Stimulated activated CD4-positive, alpha-beta T cell treated with anti-CD3 and anti-CD28 coated beads, Interleukin-1b, Interleukin-23, amount 100 ng/mL, for 4 hours (primary cell): ENCODE data around the gene TSHR.
"Not testable (repeated sequence)": the region's sequence is repeated elsewhere in the genome, so short reads cannot be mapped to it uniquely, and the experiment has no call there.

Experiments used
- DNase-seq, 2 donors: peaks; one replicate each; pipeline ENCODE4 v3.0.0-alpha.2; 2020; ENCODE audit warnings: low read depth in 2 of 2

The TSHR gene

DNA sequence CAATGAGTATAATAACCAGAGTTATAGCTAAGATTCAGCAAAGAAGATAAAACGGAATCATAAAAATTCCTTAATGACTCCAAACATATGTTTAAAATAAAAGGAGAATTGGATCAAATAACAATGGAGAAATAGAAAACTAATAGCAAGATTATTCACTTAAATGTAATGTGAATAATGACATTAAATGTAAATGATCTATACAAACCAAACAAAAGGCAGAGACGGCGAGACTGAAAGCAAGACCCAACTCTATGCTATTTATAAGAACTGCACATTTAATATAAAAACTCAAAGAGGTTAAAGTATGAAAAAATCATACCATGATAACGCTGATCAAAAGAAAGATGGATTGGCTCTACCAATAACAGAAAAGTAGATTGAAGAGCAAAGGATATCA lies 3.9 kb upstream of the TSHR start:
- no peak for DNase-seq

DNA sequence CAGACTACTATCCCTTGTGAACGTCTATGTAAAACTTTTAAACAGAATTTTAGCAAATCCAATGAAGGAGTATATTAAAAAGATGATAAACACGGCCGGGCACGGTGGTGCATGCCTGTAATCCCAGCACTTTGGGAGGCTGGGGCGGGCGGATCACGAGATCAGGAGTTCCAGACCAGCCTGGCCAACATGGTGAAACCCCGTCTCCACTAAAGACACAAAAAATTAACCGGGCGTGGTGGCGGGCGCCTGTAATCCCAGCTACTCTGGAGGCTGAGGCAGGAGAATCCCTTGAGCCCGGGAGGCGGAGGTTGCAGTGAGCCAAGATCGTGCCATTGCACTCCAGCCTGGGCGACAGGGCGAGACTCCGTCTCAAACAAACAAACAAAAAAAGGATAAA lies 2.2 kb upstream of the TSHR start:
- not testable (repeated sequence) for DNase-seq

DNA sequence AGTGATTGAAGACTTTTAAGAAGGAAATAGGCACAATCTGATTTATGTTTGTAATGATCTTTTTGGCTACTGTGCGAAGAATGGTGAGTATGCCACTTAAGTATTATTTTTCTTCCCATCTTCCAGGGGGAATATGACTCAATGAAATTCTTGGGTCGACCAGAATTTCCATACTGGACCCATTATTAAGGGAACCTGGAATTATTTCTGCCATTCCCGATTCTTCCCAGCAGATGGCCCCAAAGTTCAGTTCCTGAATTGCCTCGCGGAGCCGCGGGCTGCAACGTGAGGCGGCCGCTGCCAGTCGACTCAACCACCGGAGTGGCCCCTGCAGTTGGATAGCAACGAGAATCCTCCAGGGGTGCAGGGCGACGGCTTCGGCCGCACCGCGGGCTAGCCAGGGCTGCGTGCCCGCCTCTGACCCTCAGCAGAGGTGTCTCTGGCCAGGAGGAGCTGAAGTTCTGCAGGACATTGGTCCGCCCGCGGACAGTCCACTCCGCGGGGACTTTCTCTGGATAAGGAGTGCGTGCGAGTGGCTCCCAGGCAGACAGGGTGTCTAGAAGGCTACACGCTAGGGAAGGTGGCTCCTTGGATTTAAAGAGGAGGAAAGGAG lies 628 bp upstream of the TSHR start:
- peak; percentile 57 to 65 for DNase-seq

- DNase-seq, result no peak
Measured at GRCh38 chr14:80956102-80956501, 681 bp downstream of the TSHR start.

DNA sequence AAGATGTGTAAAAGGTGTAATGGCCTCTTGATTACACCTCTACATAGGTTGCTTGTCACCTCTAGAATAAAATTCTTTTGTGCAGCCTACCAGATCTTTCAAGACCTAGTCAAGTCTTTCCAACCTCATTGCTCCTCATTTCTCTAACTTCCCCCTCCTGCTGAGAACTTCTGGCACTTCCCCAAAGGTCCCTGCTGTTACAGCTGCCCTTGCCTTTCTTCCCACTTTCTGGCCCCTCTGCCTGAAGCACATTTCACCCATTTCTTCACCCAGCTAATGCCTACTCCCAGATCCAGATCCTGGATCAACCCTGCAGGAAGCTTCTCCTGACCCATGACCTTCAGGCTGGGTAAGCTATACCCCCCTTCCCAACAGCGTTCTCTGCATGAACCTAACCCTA lies 1.5 kb downstream of the TSHR start:
- no peak for DNase-seq

DNA sequence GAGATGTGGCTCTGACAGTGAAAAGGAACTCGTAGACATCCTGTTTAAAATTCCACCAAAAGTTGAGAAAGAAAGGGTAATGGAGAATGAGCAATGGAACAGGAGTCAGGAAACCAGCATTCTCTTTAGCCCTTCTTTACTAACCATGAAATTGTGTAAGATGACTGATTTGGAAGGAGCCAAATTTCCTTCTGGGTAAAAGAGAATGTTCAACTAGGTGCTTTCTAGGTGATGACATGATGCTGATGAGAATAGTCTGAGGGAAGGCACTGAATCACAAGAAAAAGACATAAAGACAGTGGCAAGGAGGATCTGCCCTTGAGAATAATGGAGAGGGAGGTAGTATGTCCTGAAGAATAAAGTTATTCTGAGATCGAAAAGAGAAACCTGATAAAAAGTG lies 2.2 kb downstream of the TSHR start:
- no peak for DNase-seq

DNA sequence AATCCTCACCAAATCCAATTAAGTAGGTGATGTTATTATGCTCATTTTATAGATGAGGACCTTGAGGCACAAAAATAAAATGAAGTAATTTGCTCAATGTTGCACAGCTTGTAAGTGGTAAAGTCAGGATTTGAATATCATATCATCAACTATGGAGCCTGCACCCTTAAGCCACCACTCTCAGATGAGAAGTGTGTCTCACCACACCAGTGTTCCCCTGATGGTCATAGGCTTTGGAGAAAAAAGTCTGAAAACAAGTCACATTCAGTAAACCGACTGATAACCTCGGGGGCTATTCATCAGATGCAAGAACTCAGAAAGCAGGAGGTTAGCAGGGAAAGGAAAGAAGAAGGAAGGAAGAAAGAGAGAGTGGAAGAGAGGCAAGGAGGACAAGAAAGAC lies 2.8 kb downstream of the TSHR start:
- DNase-seq, result no peak

GRCh38 chr14:80958939-80959338 lies 3.5 kb downstream of the TSHR start:
- DNase-seq, result no peak

GRCh38 chr14:80959496-80959895 lies 4.1 kb downstream of the TSHR start:
- peak in 1 of 2 donors; percentile 37 for DNase-seq

DNA sequence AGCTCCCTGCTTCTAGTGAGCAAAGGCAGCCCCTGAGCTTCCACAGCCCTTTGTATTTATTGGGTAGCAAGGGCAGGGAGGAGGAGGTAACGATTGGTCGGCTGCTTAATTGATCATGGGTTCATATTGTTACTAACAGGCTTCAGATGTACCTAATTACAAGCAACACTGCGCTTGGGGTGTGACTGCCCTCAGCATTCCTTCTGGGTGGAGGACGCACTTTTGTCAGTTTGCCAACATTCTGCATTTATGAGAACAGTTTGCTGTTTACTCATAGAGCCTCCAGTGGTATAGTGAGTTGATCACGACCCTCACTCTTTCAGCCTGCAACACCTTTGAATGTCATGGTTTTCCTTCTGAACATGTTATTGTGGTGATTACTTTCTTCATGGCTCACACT lies 9.6 kb downstream of the TSHR start:
- DNase-seq, result no peak

GRCh38 chr14:80973931-80974641 lies 18.7 kb downstream of the TSHR start:
- no peak for DNase-seq

- DNase-seq, result no peak
Measured at GRCh38 chr14:80974679-80975078, 19.3 kb downstream of the TSHR start.

DNA sequence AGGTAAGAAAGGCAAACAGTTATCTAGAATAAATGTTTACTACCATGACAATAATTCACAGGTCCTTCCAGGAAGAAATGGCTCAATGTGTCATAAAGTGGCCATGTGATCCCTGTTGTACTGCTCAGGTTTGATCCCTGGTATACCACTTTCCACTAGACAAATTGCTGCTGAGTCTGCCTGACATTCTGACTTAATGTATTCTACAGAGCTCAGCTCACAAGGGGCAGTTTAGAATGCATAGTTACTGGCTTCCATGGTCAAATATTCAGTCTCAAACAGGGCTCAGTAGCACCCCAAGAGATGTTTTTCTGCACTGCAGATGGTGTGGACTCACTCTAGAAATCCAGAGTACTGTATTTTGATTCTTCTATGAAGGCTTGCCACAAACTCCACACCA lies 21.8 kb downstream of the TSHR start:
- no peak for DNase-seq

GRCh38 chr14:80978403-80978802 lies 23.0 kb downstream of the TSHR start:
- DNase-seq, result no peak

DNA sequence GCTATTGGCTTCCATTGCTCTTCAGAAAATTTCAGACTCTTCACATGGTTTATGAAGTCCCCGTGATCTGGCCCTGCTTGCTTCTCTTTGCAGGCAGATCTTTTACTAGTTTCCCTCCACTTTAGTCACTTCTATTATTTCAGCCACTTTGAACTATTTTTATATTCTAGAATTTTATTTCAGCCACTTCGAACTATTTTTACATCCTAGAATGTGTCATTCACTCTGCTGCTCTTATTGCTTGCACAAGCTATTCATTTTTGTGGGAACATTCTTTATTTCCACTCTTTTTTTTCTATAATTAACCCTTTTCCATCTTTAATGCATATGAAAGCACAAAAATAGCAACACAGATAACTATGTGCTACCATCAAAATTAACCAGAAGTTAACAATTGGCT lies 24.5 kb downstream of the TSHR start:
- DNase-seq, result no peak

DNA sequence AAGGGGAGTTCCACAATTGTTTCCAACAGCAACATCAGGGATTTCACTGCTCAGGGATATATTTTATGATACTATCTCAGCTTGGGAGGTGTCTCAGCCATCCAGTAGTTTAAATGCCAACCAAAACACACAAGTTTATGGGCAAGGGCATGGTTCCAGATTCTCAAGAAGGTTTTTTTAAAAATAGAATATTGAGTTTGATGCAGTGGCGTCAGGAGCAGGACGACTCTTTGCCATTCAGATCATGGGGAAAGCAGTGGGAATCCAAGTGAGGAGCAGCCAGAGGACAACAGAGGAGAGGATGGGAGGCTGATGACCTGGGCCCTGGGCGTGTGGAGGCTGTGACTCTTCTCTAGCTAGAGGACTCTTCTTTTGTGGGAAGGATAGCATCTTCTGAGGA lies 25.7 kb downstream of the TSHR start:
- no peak for DNase-seq

DNA sequence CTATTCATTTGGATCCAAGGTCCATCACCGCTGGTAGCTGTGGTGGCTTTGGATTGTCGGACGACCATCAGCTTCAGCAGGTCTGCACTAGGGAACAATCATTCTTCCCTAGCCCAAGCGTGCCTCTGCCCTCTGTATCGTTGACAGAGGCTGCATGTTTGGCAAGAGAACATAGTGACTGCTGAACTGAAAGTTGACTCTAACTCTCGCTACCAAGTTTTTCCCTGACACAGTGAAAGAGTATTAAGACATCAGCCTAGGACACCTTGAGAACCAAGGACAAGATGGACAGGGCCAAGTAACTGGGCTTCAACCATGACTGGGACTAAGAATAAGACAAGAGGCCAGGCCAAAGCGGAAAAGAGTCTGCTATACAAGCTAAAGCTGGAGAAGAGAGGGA lies 26.3 kb downstream of the TSHR start:
- DNase-seq, result no peak

DNA sequence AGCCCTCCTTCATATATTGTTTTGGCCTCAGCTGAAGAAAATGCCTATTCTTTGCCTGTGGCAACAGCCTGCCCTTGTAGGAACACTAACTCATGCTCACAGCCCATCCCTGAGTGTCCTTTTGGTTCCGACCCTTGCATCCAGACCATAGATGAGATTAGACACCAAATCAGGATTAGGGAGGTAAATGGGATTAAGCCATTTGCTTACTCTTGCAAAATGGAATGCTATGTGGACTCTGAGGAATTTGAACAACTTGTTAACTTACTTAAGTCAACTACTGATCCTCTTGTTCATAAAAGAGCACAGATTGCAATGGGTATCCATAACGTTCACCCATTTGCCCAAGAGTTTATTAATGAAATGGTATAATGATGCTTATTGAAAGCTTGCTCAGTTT lies 27.3 kb downstream of the TSHR start:
- no peak for DNase-seq

DNA sequence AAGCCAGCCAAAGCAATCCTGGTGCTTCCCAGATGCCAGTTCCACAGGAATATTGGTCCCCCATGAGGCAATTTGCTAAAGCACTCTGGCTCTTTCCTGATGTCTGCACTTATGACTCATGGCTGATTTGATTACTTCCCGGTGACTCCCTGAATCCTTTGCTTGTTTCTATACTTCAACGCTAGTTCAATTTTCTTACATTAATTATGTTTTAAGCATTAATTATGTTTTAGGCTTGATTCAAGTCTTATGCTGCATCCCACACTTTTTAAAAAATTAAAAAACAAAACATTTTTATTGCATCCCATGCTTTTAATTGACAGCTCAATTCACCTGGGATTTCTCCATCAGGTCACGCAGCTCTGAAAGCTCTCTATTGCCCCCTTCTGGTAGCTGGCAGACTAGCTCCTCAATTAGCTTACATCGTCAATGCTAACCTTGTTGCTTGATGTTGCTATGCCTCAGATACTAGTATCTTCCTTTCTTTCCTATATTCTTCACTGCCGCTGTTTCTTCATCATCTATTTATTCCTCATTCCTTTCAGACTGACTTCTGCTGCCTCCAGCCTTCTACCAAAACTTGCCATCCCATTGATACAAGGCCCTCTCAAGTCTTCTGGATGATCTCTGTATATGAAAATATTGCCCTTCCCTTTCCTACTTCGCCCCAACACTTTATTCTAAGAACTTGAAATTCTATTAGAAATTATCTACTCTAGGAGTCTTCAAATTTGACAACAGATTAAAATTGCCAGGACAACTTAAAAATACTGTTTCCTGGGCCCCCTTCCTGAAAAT lies 32.0 kb downstream of the TSHR start:
- DNase-seq, result peak; percentile 27 to 54

GRCh38 chr14:80988192-80988591 lies 32.8 kb downstream of the TSHR start:
- DNase-seq, result no peak

GRCh38 chr14:80988735-80989429 lies 33.5 kb downstream of the TSHR start:
- no peak for DNase-seq

DNA sequence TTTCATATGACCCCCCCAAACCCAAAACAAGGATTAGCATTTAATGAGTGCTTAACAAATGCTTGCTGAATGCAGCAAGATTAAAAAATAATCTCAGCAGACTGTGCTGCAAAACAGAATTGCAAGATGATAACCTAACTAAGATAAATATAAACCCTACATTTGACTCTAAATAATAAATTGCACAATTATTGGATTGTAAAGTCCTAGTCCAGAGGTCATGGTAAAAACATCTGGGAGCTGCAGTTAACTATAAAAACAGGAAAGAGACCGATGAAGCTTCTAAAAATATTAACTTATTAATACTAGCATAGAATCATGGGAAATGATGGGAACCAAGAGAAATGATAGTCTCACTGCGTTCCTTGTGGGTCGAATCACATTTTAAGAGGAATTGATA lies 37.2 kb downstream of the TSHR start:
- DNase-seq, result no peak
